Gastroesophageal sphincter (tissue), 3 donors: Measurements from ENCODE around the gene HAX1.

ENCODE experiments used
- CTCF ChIP-seq, 4 experiments: fragments of 200-600 bp in 2 of 4; fragments of 450-650 bp in 2 of 4; sonication (generic) in 1 of 4; IDR thresholded peaks; one replicate each; pipeline ENCODE4 v1.5.1; 2017 to 2019; ENCODE audit warnings: antibody characterized with exemption in 4 of 4, mild to moderate bottlenecking in 2 of 4, moderate library complexity in 2 of 4
- EP300 ChIP-seq: sonication (generic); formaldehyde crosslinking; IDR thresholded peaks from one replicate; pipeline ENCODE4 v1.6.1; 2017; ENCODE audit warnings: antibody characterized with exemption, mild to moderate bottlenecking
- POLR2A ChIP-seq, 2 donors: fragments of 450-650 bp; IDR thresholded peaks; one replicate each; pipeline ENCODE4 v1.6.1; 2017; ENCODE audit warnings: antibody characterized with exemption in 2 of 2, mild to moderate bottlenecking in 2 of 2, moderate library complexity in 1 of 2
- POLR2AphosphoS5 ChIP-seq: sonication (generic); formaldehyde crosslinking; IDR thresholded peaks from one replicate; pipeline ENCODE4 v1.6.1; 2017; ENCODE audit warnings: antibody characterized with exemption

GRCh38 chr1:154225370-154225769, 47.1 kb upstream of the HAX1 start:
- TF ChIP-seq POLR2AphosphoS5 (no peak), CTCF (IDR thresholded peaks at IDR 0.05) (no peak), POLR2A (IDR thresholded peaks at IDR 0.05) (no peak), EP300 (no peak)
